HG02885 (cell line): Measurements from ENCODE around the gene MAG.
"Not testable (repeated sequence)": the region's sequence is repeated elsewhere in the genome, so short reads cannot be mapped to it uniquely, and the experiment has no call there.

Experiments used
- ATAC-seq: cut with Tn5 transposase; IDR thresholded peaks from one replicate; pipeline ENCODE4 v1.9.1; 2021; ENCODE audit warnings: mild to moderate bottlenecking; ENCODE audit not compliant: unreplicated experiment, poor library complexity

MAG gene

DNA sequence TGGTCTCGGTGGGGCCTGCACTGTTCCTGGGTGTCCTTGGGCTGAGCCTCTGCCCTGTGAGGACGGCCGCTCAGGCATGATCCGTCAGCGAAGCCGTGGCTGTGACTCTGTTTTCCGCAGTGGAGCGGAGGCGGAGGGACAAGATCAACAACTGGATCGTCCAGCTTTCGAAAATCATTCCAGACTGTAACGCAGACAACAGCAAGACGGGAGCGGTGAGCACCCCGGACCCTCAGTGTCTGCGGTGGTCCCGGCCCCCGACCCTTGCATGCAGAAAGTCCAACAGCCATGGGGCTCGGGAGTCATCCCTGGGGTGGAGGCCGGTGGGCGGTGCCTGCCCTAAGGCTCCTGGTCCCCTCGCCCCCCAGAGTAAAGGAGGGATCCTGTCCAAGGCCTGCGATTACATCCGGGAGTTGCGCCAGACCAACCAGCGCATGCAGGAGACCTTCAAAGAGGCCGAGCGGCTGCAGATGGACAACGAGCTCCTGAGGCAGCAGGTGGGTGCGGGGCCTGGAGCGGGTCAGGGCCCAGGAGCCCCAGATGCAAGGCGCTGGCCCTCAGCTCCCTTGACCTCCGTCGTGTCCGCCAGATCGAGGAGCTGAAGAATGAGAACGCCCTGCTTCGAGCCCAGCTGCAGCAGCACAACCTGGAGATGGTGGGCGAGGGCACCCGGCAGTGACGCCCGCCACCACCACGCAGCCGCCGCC lies 13.2 kb upstream of the MAG start:
- ATAC-seq = no peak

DNA sequence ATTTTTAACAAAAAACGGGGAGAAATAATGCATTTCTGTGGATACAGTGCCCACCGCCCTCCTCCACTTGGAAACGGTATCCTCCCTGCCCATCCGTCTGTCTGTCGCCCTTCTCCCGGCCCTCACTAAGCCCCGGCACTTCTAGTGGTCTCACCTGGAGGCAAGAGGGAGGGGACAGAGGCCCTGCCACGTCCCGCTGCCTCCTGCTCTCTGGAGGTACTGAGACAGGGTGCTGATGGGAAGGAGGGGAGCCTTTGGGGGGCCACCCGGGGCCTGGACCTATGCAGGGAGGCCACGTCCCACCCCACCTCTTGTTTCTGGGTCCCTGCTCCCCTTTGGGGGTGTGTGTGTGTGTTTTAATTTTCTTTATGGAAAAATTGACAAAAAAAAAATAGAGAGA lies 12.6 kb upstream of the MAG start:
- no peak for ATAC-seq

DNA sequence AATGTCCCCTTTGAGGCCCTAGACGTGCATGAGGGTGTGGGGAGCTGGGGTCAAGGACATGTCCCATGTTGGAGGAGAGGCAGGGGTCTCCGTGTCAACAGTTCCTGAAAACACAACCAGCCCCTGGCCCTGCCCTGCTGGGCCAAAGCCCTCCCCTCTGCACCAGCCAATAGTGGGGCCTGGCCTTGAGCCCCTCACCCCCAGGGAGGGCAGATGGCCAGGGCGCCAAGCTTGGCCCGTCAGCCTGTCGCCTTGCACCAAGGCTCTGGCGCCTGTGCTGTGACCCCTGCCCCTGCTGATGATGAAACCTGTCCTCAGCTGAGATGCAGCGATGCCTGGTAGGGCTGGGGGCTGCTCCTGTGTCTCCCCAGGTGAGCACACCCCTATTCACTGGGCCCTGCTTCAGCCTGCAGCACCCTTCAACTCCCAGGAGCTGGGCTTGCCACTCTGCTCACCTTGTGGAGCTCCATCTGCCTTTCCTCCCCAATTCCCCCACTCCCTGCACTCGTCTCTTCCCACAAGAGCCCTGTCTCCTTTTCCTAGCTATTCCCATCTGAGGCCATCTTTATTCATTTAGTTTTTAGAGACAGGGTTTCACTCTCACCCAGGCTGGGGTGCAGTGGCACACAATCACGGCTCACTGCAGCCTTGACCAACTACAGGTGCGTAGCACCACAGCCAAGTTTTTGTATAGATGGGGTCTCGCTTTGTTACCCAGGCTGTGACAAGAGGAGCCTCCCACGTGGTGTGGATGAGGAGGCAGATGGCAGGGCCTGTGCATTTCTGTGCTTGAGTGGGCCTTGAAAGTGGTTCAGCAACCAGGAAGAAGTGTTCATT lies 11.8 kb upstream of the MAG start:
- ATAC-seq = no peak

- ATAC-seq = no peak
These were observed 10.7 kb upstream of the MAG start for GRCh38 chr19:35281303-35281702.

- ATAC-seq = no peak
These were observed 7.5 kb upstream of the MAG start for GRCh38 chr19:35284153-35285094.

DNA sequence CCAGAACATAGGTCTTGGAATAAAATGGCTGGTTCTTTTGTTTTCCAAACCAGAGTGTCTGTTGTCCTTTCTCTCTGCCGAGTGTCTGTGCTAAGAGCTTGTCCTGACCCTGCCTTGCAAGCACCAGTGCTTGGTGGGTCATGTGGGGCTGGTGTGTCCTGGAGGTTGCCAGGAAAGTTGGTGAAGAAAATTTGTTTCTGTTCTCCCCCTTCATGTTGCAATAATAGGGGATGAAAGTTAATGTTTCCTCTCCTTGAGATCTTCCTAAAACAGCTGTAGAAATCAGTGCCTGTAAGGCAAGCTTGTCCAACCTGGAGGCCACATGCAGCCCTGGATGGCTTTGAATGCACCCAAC lies 6.9 kb upstream of the MAG start:
- no peak for ATAC-seq

DNA sequence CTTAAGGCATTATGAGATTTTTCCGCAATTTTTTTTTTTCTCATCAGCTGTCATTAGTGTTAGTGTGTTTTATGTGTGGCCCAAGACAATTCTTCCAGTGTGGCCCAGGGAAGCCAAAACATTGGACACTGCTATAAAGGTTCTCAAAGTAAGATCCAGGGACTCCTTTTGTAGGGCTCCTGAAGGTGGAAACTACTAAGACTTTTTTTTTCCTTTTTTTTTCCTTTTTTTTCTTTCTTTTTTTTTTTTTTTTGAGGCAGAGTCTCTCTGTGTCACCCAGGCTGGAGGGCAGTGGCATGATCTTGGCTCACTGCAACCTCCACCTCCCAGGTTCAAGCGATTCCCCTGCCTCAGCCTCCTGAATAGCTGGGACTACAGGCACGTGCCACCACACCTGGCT lies 6.5 kb upstream of the MAG start:
- not testable (repeated sequence) for ATAC-seq

GRCh38 chr19:35286101-35286500 lies 5.9 kb upstream of the MAG start:
- ATAC-seq = not testable (repeated sequence)

DNA sequence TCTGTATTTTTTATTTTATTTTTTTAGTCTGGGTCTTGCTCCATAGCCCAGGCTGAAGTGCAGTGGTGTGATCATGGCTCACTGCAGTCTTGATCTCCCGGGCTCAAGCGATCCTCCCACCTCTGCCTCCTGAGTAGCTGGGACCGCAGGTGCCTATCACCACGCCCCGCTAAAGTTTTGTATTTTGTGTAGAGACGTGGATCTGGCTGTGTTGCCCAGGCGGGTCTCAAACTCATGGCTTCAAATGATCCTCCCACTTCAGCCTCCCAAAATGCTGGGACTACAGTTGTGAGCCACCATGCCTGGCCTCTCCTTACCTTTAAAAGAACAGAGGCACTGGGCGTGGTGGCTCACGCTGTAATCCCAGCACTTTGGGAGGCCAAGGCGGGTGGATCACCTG lies 4.2 kb upstream of the MAG start:
- ATAC-seq = no peak

GRCh38 chr19:35288331-35288730 lies 3.6 kb upstream of the MAG start:
- ATAC-seq = no peak

DNA sequence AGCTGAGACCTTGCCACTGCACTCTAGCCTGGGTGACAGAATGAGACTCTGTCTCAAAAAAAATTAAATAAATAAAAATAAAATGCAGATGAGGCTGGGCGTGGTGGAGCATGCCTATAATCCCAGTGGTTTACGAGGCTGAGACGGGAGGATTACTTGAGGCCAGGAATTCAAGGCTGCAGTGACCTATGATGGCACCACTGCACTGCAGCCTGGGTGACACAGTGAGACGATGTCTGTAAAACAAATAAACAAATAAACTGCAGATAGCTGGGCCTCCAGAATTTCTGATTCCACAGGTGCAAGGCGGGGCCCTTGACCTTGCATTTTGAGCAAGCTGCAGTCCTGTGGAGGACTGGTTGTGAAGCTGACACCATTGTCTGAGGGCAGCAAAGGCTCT lies 3.1 kb upstream of the MAG start:
- ATAC-seq = no peak

- no peak for ATAC-seq
These were observed 1.4 kb upstream of the MAG start for GRCh38 chr19:35290381-35291127.

DNA sequence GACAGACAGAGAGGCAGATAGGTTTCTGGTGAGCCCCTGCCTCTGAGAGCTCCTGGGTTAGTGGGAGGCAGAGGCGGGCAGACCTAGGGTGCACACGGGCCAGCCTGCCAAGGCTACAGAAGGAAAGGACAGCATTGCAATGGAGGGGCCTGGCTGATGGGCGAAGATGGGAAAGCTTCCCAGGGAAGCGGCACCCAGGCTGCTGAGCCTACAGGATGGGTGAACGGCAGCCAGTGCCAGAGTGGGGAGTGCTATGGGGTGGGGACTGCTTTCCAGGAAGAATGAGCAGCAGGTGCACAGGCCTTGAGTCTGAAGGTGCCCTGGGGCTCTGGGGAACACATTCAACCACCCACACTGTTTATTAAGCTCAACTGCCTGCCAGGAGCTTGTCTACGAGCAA lies 702 bp upstream of the MAG start:
- ATAC-seq = no peak

- no peak for ATAC-seq
These were observed 731 bp downstream of the MAG start for GRCh38 chr19:35292421-35293362.

DNA sequence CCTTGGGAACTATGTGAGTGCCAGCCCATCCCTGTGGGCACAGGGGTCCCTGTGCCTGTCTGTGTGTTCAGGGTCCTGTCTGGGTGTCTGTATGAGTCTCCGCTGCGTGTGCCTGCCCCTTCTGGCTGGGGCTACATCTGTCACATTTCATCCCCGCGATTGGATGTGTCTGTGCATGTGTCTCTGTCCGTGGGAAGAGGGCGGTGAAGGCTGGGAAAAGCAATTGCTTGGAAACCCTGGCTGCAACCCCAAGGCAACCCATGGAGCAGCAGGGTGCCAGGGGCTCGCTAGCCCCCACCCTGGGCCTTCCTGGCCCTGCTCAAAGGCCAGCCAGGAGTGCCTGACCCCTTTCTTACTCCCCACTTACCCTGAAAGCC lies 1.4 kb downstream of the MAG start:
- ATAC-seq = no peak

- ATAC-seq = no peak
These were observed 1.8 kb downstream of the MAG start for GRCh38 chr19:35293808-35294207.

GRCh38 chr19:35294328-35294727 lies 2.4 kb downstream of the MAG start:
- ATAC-seq = no peak

DNA sequence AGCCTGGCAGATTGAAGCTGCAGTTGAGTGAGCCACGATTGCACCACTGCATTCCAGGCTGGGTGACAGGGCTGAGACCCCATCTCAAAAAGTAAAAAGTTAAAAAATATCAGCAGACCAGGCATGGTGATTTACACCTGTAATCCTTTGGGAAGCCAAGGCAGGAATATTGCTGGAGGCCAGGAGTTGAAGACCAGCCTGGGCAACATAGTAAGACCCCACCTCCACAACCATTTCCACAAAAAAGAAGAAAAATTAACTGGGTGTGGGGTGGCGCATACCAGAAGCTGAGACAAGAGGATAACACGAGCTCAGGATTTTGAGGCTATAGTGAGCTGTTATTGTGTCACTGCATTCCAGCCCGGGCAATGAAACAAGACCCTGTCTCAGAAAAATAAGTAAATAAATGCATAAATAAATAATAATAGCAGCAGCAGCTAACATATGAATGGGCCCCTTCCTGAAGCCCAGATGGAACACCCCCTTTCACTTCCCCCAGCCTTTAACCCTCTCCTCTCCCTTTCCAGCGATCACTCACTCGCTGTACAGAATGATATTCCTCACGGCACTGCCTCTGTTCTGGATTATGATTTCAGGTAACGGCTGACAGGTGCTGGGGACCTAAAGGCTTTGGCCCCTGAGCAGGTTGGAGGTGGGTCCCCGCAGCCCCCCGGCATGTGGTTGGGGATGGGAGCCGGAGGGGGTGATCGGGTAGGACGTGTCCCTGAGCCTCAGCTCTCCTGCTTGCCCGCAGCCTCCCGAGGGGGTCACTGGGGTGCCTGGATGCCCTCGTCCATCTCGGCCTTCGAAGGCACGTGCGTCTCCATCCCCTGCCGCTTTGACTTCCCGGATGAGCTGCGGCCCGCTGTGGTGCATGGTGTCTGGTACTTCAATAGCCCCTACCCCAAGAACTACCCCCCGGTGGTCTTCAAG lies 3.2 kb downstream of the MAG start:
- ATAC-seq = no peak
